ENCODE data around the gene WSB1. TPM values are rescaled to one million over a fixed set of nuclear protein-coding genes. Genes with fewer than 3 reads are reported as not detected.

Gene WSB1
- total and polyA plus RNA-seq, 9 of the 15 experiments (the other 6 are each of a cell fraction or from before 2014, with no cell fraction given) = 22.8 to 229 (median 81.1) TPM

DNA sequence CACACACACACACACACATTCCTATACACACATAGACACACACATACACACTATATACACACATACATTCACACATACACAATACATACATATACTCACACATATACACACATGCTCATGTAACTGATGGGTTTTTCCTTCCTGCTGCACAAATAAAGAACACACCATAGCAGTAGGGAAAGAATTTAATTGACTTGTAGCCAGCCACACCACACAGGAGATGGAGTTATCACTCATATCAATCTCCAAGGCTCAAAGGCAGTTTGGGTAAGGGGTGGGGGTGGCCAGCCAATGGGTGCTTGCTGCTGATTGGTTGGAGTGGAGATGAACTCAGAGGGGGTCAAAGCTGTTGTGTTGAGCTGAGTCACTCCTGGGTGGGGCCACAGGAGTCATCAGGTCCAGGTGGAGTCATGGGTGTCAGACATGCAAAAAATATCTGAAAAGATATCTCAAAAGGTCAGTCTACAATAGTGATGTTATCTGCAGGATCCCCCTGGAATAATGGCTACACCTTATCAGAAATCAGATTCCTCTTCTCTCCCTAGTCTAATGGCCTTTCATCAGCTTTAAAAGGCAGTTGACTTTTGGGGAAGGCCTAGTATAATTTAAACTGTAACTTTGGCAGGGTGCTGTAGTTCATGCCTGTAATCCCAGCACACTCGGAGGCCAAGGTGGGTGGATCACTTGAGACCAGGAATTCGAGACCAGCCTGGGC lies 46.1 kb downstream of the WSB1 start (continued):
- TF ChIP-seq STAT5B (CRISPR knock-in tag; IDR thresholded peaks at IDR 0.05) = no peak
- TF ChIP-seq CREM (IDR thresholded peaks at IDR 0.05; ENCODE audit: low read depth) = peak; percentile 44; the same call in 1 of the 2 replicates
- no peak for TF ChIP-seq TGIF2 (CRISPR knock-in tag; IDR thresholded peaks at IDR 0.05)
- TF ChIP-seq RCOR1 (IDR thresholded peaks at IDR 0.05; ENCODE audit: borderline replicate concordance in 1 of 2, low read depth in 2 of 2, low read length in 2 of 2) = 0 out of 4 replicates have a peak, but pooled peaks of 1 of the 2 experiments have one; percentile 21
- TF ChIP-seq ZNF253 (CRISPR knock-in tag; conservative IDR thresholded peaks at IDR 0.05) = no peak
- TF ChIP-seq, protein P1, sequence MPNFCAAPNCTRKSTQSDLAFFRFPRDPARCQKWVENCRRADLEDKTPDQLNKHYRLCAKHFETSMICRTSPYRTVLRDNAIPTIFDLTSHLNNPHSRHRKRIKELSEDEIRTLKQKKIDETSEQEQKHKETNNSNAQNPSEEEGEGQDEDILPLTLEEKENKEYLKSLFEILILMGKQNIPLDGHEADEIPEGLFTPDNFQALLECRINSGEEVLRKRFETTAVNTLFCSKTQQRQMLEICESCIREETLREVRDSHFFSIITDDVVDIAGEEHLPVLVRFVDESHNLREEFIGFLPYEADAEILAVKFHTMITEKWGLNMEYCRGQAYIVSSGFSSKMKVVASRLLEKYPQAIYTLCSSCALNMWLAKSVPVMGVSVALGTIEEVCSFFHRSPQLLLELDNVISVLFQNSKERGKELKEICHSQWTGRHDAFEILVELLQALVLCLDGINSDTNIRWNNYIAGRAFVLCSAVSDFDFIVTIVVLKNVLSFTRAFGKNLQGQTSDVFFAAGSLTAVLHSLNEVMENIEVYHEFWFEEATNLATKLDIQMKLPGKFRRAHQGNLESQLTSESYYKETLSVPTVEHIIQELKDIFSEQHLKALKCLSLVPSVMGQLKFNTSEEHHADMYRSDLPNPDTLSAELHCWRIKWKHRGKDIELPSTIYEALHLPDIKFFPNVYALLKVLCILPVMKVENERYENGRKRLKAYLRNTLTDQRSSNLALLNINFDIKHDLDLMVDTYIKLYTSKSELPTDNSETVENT (CRISPR knock-in tag; IDR thresholded peaks at IDR 0.05) = no peak
- no peak for TF ChIP-seq HDAC3 (IDR thresholded peaks at IDR 0.05; ENCODE audit: borderline replicate concordance, partially characterized antibody)
- TF ChIP-seq TRIM28 (IDR thresholded peaks at IDR 0.05) = peak; percentile 89
- no peak for TF ChIP-seq ZNF146 (CRISPR knock-in tag; IDR thresholded peaks at IDR 0.05; ENCODE audit: unreplicated experiment)
- TF ChIP-seq DPF2 (IDR thresholded peaks at IDR 0.05) = peak; percentile 90
- peak; percentile 91 for TF ChIP-seq CTBP1 (IDR thresholded peaks at IDR 0.05; ENCODE audit: borderline replicate concordance)
- TF ChIP-seq DACH1 (IDR thresholded peaks at IDR 0.05; ENCODE audit: partially characterized antibody) = no peak
- 0 out of 2 replicates have a peak, but pooled peaks have one; percentile 26 for TF ChIP-seq CREB1 (IDR thresholded peaks at IDR 0.05)
- no peak for TF ChIP-seq CREB1 (CRISPR knock-in tag; IDR thresholded peaks at IDR 0.05)
- no peak for TF ChIP-seq MCM3 (IDR thresholded peaks at IDR 0.05)
- TF ChIP-seq MEF2A (IDR thresholded peaks at IDR 0.05; ENCODE audit: control insufficient read depth, low read depth, low read length) = no peak
- TF ChIP-seq RFX1 (IDR thresholded peaks at IDR 0.05) = no peak
- TF ChIP-seq, protein P2, sequence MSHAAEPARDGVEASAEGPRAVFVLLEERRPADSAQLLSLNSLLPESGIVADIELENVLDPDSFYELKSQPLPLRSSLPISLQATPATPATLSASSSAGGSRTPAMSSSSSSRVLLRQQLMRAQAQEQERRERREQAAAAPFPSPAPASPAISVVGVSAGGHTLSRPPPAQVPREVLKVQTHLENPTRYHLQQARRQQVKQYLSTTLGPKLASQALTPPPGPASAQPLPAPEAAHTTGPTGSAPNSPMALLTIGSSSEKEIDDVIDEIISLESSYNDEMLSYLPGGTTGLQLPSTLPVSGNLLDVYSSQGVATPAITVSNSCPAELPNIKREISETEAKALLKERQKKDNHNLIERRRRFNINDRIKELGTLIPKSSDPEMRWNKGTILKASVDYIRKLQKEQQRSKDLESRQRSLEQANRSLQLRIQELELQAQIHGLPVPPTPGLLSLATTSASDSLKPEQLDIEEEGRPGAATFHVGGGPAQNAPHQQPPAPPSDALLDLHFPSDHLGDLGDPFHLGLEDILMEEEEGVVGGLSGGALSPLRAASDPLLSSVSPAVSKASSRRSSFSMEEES (CRISPR knock-in tag; IDR thresholded peaks at IDR 0.05) = no peak
- 0 out of 2 replicates have a peak, but pooled peaks have one; percentile 73 for TF ChIP-seq LARP7 (IDR thresholded peaks at IDR 0.05)
- TF ChIP-seq ZNF175 (CRISPR knock-in tag; IDR thresholded peaks at IDR 0.05; ENCODE audit: low read depth) = no peak
- no peak for TF ChIP-seq TCF7L2 (IDR thresholded peaks at IDR 0.05; ENCODE audit: low read depth, low read length)
- TF ChIP-seq HNRNPUL1 (IDR thresholded peaks at IDR 0.05; ENCODE audit: low read length) = no peak
- peak; percentile 7 to 66; a peak in 2 of 4 replicates for TF ChIP-seq KDM1A (IDR thresholded peaks at IDR 0.05)
- TF ChIP-seq MAFF (IDR thresholded peaks at IDR 0.05; ENCODE audit: low read length) = peak; percentile 90
- TF ChIP-seq FOXM1 (IDR thresholded peaks at IDR 0.05; ENCODE audit: low read depth) = 0 out of 2 replicates have a peak, but pooled peaks have one; percentile 24
- TF ChIP-seq FOXM1 (CRISPR knock-in tag; IDR thresholded peaks at IDR 0.05; ENCODE audit: low read depth) = no peak
- peak in 1 of 2 experiments; percentile 79; a peak in 1 of 3 replicates for TF ChIP-seq CBX3 (IDR thresholded peaks at IDR 0.05; ENCODE audit: borderline replicate concordance in 1 of 2, low read length in 2 of 2)
- TF ChIP-seq RBFOX2 (IDR thresholded peaks at IDR 0.05; ENCODE audit: low read depth, low read length) = 0 out of 2 replicates have a peak, but pooled peaks have one; percentile 22
